Sigmoid colon (tissue), 4 donors: ENCODE data around the gene BTNL9.

Experiments used
- CTCF ChIP-seq, 4 experiments: fragments of 450-650 bp in 3 of 4; fragments of 200-600 bp in 1 of 4; IDR thresholded peaks; one replicate each; pipeline ENCODE4 v1.5.1; 2016 to 2019; ENCODE audit warnings: antibody characterized with exemption in 4 of 4, mild to moderate bottlenecking in 3 of 4, moderate library complexity in 2 of 4
- EP300 ChIP-seq, 4 donors: sonication (generic); formaldehyde crosslinking; IDR thresholded peaks; one replicate each; pipeline ENCODE4 v1.6.1; 2017; ENCODE audit warnings: antibody characterized with exemption in 4 of 4
- POLR2A ChIP-seq, 2 donors: fragments of 450-650 bp; IDR thresholded peaks; one replicate each; pipeline ENCODE4 v1.6.1; 2016; ENCODE audit warnings: antibody characterized with exemption in 2 of 2, mild to moderate bottlenecking in 2 of 2, moderate library complexity in 2 of 2
- POLR2AphosphoS5 ChIP-seq, 4 donors: sonication (generic); formaldehyde crosslinking; IDR thresholded peaks; one replicate each; pipeline ENCODE4 v1.6.1; 2017; ENCODE audit warnings: antibody characterized with exemption in 4 of 4

DNA sequence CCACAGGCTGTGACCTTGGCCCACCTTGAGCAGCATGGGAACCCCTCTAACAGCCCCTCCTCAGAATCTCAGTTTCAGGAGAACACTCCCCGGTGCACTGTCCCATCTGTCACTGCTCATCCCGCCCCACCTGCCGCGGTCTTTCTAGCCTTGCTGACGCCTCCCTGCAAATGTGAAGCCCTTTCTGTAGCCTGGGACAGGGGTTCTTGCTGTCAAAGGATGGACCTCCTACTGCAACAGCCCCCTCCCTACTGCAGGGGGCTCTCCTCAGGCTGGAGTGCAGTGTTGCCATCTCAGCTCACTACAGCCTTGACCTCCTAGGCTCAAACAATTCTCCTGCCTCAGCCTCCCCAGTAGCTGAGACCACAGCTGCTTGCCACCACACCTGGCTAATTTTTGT, 70.9 kb downstream of the BTNL9 start:
- TF ChIP-seq POLR2A (IDR thresholded peaks at IDR 0.05) (no peak), POLR2AphosphoS5 (IDR thresholded peaks at IDR 0.05) (no peak), EP300 (IDR thresholded peaks at IDR 0.05) (no peak), CTCF (IDR thresholded peaks at IDR 0.05) (no peak)
